NT2/D1 (cell line): ENCODE data around the gene RBKS.

Experiments
- DNase-seq: peaks from one replicate; pipeline ENCODE4 v3.0.0-alpha.2; 2011; ENCODE audit warnings: low read depth, low spot score
- H3K27me3 ChIP-seq: 2 replicates; pipeline ENCODE4 v1.6.0; 2011; ENCODE audit warnings: mild to moderate bottlenecking; ENCODE audit not compliant: insufficient read length, insufficient read depth
- H3K36me3 ChIP-seq: 2 replicates; pipeline ENCODE4 v1.6.1; 2011; ENCODE audit warnings: mild to moderate bottlenecking, low read length, mixed read lengths; ENCODE audit not compliant: insufficient read depth, insufficient read length
- H3K4me1 ChIP-seq: 2 replicates; pipeline ENCODE4 v1.5.1; 2011; ENCODE audit not compliant: insufficient read depth, insufficient read length
- H3K4me3 ChIP-seq: 2 replicates; pipeline ENCODE4 v1.5.1; 2011; ENCODE audit warnings: low read depth; ENCODE audit not compliant: insufficient read length
- H3K9ac ChIP-seq: 2 replicates; pipeline ENCODE4 v1.6.0; 2011; ENCODE audit warnings: low read depth; ENCODE audit not compliant: insufficient read length
- H3K9me3 ChIP-seq: 2 replicates; pipeline ENCODE4 v1.5.1; 2011; ENCODE audit warnings: mild to moderate bottlenecking, low read length; ENCODE audit not compliant: insufficient read depth
- SUZ12 ChIP-seq: IDR thresholded peaks from 2 replicates; pipeline ENCODE4 v1.6.1; 2011; ENCODE audit not compliant: insufficient read length, insufficient read depth; ENCODE audit errors: extremely low read depth
- YY1 ChIP-seq: IDR thresholded peaks from 2 replicates; pipeline ENCODE4 v1.6.1; 2011; ENCODE audit not compliant: insufficient read length, insufficient read depth
- ZNF274 ChIP-seq: IDR thresholded peaks from 2 replicates; pipeline ENCODE4 v1.6.1; 2011; ENCODE audit warnings: mild to moderate bottlenecking, low read depth, low read length

RBKS gene

DNA sequence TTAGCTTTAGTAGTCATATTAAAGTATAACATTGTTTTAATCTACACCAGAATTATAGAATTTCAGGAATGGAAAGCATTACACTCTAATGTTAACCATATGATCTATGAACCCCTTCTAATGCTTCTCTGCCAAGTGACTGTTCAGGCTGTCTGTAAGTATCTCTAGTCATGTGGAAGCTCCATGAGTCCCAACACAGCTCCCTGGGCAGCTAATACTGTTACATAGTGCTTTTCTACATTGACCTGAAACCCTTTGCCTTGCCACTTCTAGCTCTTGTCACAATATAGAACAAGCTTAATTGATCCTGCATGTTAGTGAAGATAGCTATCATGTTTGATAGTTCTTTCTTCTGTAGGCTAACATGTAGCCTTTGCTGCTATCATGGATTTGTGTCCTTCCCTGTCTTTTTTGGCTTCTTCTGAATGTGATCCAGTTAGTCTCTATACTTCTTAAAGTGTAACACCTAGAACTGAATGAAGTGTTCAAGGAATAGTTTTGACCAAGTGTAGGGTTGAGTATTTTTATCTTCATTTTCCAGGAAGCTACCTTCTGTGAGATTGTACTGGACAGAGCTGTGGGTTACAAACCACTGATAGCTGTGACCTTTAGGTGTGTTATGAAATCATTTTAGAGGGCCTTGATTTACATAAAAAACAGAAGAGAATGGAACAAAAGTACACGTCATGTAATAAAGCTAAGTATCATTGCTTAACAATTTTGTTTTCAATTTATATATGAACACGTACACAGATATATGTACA is 24.0 kb upstream of the RBKS start:
- no peak for DNase-seq
- no peaks in the 10 kb centered on the region for H3K9me3 ChIP-seq
- no peaks in the 10 kb centered on the region for H3K4me1 ChIP-seq
- no peaks in the 10 kb centered on the region for H3K27me3 ChIP-seq
- H3K36me3 ChIP-seq: no peaks in the 10 kb centered on the region
- TF ChIP-seq SUZ12 (no peak), ZNF274 (no peak), YY1 (no peak)
- H3K4me3 ChIP-seq: no peak overlapping the region
- H3K9ac ChIP-seq: no peak overlapping the region

DNA sequence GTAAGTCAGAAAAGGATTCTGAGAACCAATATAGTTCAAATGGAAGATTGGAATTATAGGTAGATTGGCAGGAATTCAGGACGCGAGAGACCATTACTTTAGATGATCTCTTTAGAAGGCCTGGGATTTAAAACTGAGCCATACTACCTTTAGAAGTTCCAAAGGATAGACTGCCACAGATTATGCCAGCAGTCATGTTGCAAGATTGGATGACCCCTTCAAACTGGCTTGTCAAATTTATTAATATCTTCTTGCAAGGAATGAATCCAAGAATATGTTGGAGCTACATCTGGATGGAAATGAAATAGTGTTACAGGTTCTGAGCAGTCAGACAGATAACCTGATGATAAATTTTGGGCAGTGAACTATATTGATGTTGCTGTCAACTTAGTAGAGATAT is 22.3 kb upstream of the RBKS start:
- TF ChIP-seq SUZ12 (no peak), ZNF274 (no peak), YY1 (no peak)
- no peaks in the 10 kb centered on the region for H3K4me1 ChIP-seq
- no peaks in the 10 kb centered on the region for H3K27me3 ChIP-seq
- no peaks in the 10 kb centered on the region for H3K36me3 ChIP-seq
- H3K4me3 ChIP-seq: no peak overlapping the region
- H3K9me3 ChIP-seq: no peaks in the 10 kb centered on the region
- no peak for DNase-seq
- H3K9ac ChIP-seq: no peak overlapping the region

DNA sequence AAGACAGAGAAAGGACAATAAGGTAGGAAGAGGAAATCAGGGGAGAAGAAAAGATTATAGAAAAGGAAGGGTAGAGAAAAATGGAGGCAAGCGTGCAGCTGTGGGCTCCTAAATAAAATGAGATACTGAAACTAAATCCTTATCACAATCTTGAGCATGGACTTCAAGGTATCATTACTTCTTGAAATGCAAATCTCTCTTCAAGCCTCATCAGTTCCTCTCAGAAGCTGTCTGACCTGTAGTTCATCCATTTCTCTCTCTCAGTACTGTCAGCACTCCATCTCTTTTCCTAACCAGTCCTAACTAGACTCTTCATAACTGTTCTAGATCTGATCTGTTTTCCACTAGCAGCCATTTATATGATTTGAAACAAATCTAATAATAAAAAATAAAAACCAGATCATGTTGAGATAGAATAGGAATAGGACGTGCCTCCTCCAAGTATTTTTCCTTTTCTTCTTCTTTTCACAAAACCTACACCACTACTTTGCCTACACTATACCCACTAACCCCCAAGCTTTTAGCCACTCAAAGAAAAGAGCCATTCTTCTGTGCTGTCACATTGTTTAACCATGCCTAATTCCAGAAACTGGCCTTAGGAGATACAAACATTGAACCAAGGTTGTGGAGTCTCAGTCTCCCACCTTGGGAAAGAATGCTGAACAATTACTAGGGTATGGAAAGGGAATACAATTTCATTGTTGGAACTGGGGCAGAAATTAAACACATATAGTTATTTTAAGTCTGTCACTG is 21.4 kb upstream of the RBKS start:
- Histone ChIP-seq H3K4me1 (no peaks in the 10 kb centered on the region), H3K36me3 (no peaks in the 10 kb centered on the region), H3K4me3 (no peak overlapping the region), H3K9me3 (no peaks in the 10 kb centered on the region), H3K9ac (no peak overlapping the region), H3K27me3 (no peaks in the 10 kb centered on the region)
- no peak for TF ChIP-seq YY1
- no peak for TF ChIP-seq ZNF274
- TF ChIP-seq SUZ12: no peak
- DNase-seq: no peak

DNA sequence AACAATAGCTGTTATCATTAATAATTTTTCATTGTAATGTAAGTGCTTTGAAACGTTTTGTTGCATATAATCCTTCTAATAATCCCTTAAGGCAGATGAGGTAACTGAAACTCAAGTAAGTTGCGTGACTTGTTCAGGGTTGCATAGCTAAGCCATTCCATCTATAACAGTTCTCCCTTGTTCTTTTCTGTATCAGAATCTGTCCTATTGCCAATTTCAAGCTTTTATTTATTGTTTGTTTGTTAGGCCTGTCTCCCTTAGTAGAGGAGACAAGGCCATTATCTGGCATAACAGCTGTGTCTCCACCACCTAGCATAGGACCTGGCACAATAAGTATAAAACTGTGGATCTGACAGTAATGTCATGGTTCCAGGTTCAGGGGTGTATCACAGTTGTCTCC is 19.7 kb upstream of the RBKS start:
- H3K4me1 ChIP-seq: no peaks in the 10 kb centered on the region
- no peaks in the 10 kb centered on the region for H3K27me3 ChIP-seq
- TF ChIP-seq SUZ12 (no peak), ZNF274 (no peak), YY1 (no peak)
- no peaks in the 10 kb centered on the region for H3K9me3 ChIP-seq
- no peaks in the 10 kb centered on the region for H3K36me3 ChIP-seq
- no peak overlapping the region for H3K9ac ChIP-seq
- H3K4me3 ChIP-seq: no peak overlapping the region
- DNase-seq: no peak

DNA sequence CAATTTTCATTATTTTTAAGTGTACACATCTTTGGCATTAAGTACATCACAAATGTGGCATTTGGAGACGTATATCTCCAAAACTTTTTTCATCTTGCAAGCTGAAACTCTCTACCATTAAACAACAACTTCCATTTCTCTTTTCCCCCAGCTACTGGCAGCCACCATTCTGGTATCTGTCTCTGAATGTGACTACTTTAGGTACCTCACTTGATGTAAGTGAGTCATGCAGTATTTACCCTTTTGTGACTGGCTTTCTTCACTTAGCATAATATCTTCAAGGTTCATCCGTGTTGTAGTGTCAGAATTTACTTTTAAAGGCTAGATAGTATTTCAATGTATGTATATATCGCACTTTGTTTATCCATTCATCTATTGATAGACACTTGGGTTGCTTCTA is 17.4 kb upstream of the RBKS start:
- Histone ChIP-seq H3K36me3 (no peaks in the 10 kb centered on the region), H3K9me3 (no peaks in the 10 kb centered on the region), H3K4me1 (no peaks in the 10 kb centered on the region), H3K4me3 (no peak overlapping the region), H3K27me3 (no peaks in the 10 kb centered on the region), H3K9ac (no peak overlapping the region)
- TF ChIP-seq YY1 (no peak), ZNF274 (no peak), SUZ12 (no peak)
- no peak for DNase-seq

DNA sequence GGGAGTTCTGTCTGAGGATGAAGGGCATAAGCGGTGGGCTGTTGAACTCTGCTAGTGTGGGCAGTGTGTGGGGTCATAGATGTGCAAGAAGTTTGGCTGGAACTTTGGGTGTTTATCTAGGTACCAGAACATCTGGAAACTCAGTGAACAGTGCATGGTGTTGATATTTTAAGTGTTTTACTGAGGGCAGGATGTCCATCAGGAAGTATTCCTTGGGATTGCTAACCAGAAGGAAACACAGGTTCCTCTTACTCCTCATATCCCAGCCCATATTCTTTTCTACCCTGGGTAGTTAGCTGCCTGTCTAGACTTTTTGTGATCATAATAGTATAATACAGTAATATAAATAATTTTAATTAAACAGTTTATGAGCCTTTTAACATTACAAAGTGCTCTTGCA is 15.9 kb upstream of the RBKS start:
- DNase-seq: no peak
- Histone ChIP-seq H3K36me3 (no peaks in the 10 kb centered on the region), H3K9ac (no peak overlapping the region), H3K27me3 (no peaks in the 10 kb centered on the region), H3K4me3 (no peak overlapping the region), H3K9me3 (no peaks in the 10 kb centered on the region), H3K4me1 (no peaks in the 10 kb centered on the region)
- TF ChIP-seq SUZ12: no peak
- TF ChIP-seq YY1: no peak
- no peak for TF ChIP-seq ZNF274

DNA sequence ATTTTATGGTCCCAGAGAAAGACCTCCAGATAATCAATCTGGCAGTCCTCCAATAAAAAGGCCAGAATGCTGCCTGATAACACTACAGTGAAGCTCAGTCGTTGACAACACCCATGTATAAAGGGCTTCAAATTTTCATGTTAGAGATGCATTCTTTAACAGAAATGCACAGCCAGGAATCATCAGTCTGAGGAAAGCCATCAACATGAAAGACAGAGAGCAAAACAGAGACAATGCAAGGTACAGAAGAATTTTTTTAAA is 14.1 kb upstream of the RBKS start:
- Histone ChIP-seq H3K9me3 (no peaks in the 10 kb centered on the region), H3K4me1 (no peaks in the 10 kb centered on the region), H3K9ac (no peak overlapping the region), H3K27me3 (no peaks in the 10 kb centered on the region), H3K36me3 (no peaks in the 10 kb centered on the region), H3K4me3 (no peak overlapping the region)
- TF ChIP-seq ZNF274: no peak
- no peak for TF ChIP-seq YY1
- no peak for TF ChIP-seq SUZ12
- DNase-seq: no peak
